ENCODE measurements around the gene AKT1.

Gene AKT1

GRCh38 chr14:104723651-104724406 lies 71.7 kb downstream of the AKT1 start, which contains the start of gene ADSS1:
Gene ADSS1 (plus strand): TSS chr14:104724229. CDS start chr14:104724271, 42 bp downstream.
- no peak for DNase-seq (ENCODE audit: low spot score)

- DNase-seq (ENCODE audit: low spot score) = no peak
Measured at GRCh38 chr14:104722938-104723650, 72.5 kb downstream of the AKT1 start.

- DNase-seq (ENCODE audit: low spot score) = no peak
Measured at GRCh38 chr14:104721505-104722431, 73.8 kb downstream of the AKT1 start.

All from putamen (tissue), 1 donor.